GM12878 (cell line): ENCODE measurements around the gene CDH4. TPM values are rescaled to one million over a fixed set of nuclear protein-coding genes. Genes with fewer than 3 reads are reported as not detected.

Source experiments
- ATAC-seq: fragments of 200-7000 bp; cut with Tn5 transposase; 3 replicates; pipeline ENCODE4 v1.9.1; 2020; ENCODE audit warnings: mild to moderate bottlenecking, moderate library complexity
- BruUV-seq: library from RNA; stranded (reverse); fragments of 400-500 nt; replicated peaks from 2 replicates; lab custom pipeline; 2021; lab: Mats Ljungman, UMichigan
- CTCF ChIA-PET: fragments of 300-600 bp; sonication (Branson Sonifier 250); formaldehyde crosslinking; extraction: SDS; loops from one replicate; lab custom pipeline; 2021; ENCODE audit warnings: inconsistent platforms; lab: Yijun Ruan, JAX
- POLR2A ChIA-PET: fragments of 350-600 bp; formaldehyde crosslinking; extraction: SDS; loops from one replicate; lab custom pipeline; 2021; ENCODE audit warnings: inconsistent platforms; lab: Charles Lee
- RAD21 ChIA-PET: fragments of 300-600 bp; sonication (Branson Sonifier 250); formaldehyde crosslinking; loops from one replicate; lab custom pipeline; 2023; ENCODE audit warnings: antibody characterized with exemption; ENCODE audit not compliant: unreplicated experiment; lab: Charles Lee
- SMC1A ChIA-PET: fragments of 300-600 bp; sonication (Branson Sonifier 250); formaldehyde crosslinking; loops from one replicate; lab custom pipeline; 2023; ENCODE audit not compliant: unreplicated experiment, uncharacterized antibody; lab: Charles Lee
- DNase-seq: peaks from one replicate; pipeline ENCODE4 v3.0.0-alpha.2; 2011; ENCODE audit warnings: low read depth, low spot score
- FAIRE-seq: peaks from 3 replicates; lab custom pipeline; 2011; peaks lifted over from hg19 to GRCh38; lab: Jason Lieb, UNC
- H2AFZ ChIP-seq: 2 replicates; pipeline ENCODE4 v1.6.0; 2011; ENCODE audit warnings: low read depth, low read length, control low read depth; ENCODE audit not compliant: control insufficient read depth
- H3K27ac ChIP-seq: 2 replicates; pipeline ENCODE4 v1.5.1; 2011; ENCODE audit warnings: control low read depth; ENCODE audit not compliant: control insufficient read depth, insufficient read depth
- H3K27me3 ChIP-seq, 2 experiments: replicated peaks in 1 of 2; 2 replicates each; pipeline versions ENCODE4 v1.6.0 to v1.6.1; 2011; ENCODE audit warnings: low read length in 1 of 2; ENCODE audit not compliant: control insufficient read depth in 2 of 2, insufficient read depth in 2 of 2
- H3K36me3 ChIP-seq, 2 experiments: 2 replicates each; pipeline ENCODE4 v1.5.1; 2011; ENCODE audit warnings: low read length in 1 of 2; ENCODE audit not compliant: control insufficient read depth in 2 of 2, insufficient read depth in 2 of 2
- H3K4me1 ChIP-seq: 2 replicates; pipeline ENCODE4 v1.6.1; 2011; ENCODE audit warnings: mild to moderate bottlenecking, low read length, moderate library complexity, mixed read lengths; ENCODE audit not compliant: control insufficient read depth, insufficient read depth
- H3K4me2 ChIP-seq: 2 replicates; pipeline ENCODE4 v1.6.0; 2011; ENCODE audit warnings: control low read depth; ENCODE audit not compliant: control insufficient read depth, insufficient read depth
- H3K4me3 ChIP-seq: fragments of 200-600 bp; sonication (generic); 2 replicates; pipeline ENCODE4 v1.5.1; 2016
- H3K79me2 ChIP-seq: 2 replicates; pipeline ENCODE4 v1.6.0; 2011; ENCODE audit warnings: low read length; ENCODE audit not compliant: control insufficient read depth, insufficient read depth
- H3K9ac ChIP-seq: 2 replicates; pipeline ENCODE4 v1.8.0; 2011; ENCODE audit warnings: low read length, control low read depth, mixed read lengths; ENCODE audit not compliant: control insufficient read depth, insufficient read depth
- H3K9me3 ChIP-seq: replicated peaks from 3 replicates; pipeline ENCODE4 v1.5.1; 2011; ENCODE audit warnings: mild to moderate bottlenecking, low read length; ENCODE audit not compliant: control insufficient read depth, insufficient read depth
- H4K20me1 ChIP-seq: 2 replicates; pipeline ENCODE4 v1.6.0; 2011; ENCODE audit not compliant: control insufficient read depth, insufficient read depth
- BCL3 ChIP-seq: IDR thresholded peaks from 2 replicates; pipeline ENCODE4 v1.6.1; 2011; ENCODE audit warnings: borderline replicate concordance, low read depth, mild to moderate bottlenecking, moderate library complexity, low read length; ENCODE audit not compliant: insufficient read depth, poor library complexity, severe bottlenecking
- CBFB ChIP-seq: IDR thresholded peaks from 2 replicates; pipeline ENCODE4 v1.6.1; 2016; ENCODE audit warnings: antibody characterized with exemption, low read depth
- DPF2 ChIP-seq: fragments of 450-650 bp; IDR thresholded peaks from 2 replicates; pipeline ENCODE4 v1.6.1; 2017; ENCODE audit warnings: mild to moderate bottlenecking
- E2F4 ChIP-seq: IDR thresholded peaks from 2 replicates; pipeline ENCODE4 v1.6.1; 2012; ENCODE audit warnings: low read depth, low read length, improper control_type of control experiment
- LARP7 ChIP-seq: fragments of 450-650 bp; IDR thresholded peaks from 2 replicates; pipeline ENCODE4 v1.6.1; 2017; ENCODE audit warnings: mild to moderate bottlenecking
- MTA2 ChIP-seq: fragments of 450-650 bp; IDR thresholded peaks from 2 replicates; pipeline ENCODE4 v1.6.1; 2016; ENCODE audit warnings: low read depth, mild to moderate bottlenecking, moderate library complexity
- MTA3 ChIP-seq: IDR thresholded peaks from 2 replicates; pipeline ENCODE4 v1.6.1; 2012; ENCODE audit warnings: low read length, inconsistent platforms, borderline replicate concordance
- RELB ChIP-seq: fragments of 450-650 bp; IDR thresholded peaks from 2 replicates; pipeline ENCODE4 v1.6.1; 2017; ENCODE audit warnings: low read depth, mild to moderate bottlenecking, moderate library complexity
- RUNX3 ChIP-seq: IDR thresholded peaks from 2 replicates; pipeline ENCODE4 v1.6.1; 2012; ENCODE audit warnings: low read length, inconsistent platforms
- SKIL ChIP-seq: fragments of 450-650 bp; IDR thresholded peaks from 2 replicates; pipeline ENCODE4 v1.6.1; 2017; ENCODE audit warnings: mild to moderate bottlenecking, low read depth, inconsistent platforms; ENCODE audit not compliant: poor library complexity, severe bottlenecking
- SPI1 ChIP-seq: IDR thresholded peaks from 2 replicates; pipeline ENCODE4 v1.6.1; 2011; ENCODE audit warnings: low read depth, mild to moderate bottlenecking, low read length, moderate library complexity, borderline replicate concordance; ENCODE audit not compliant: insufficient read depth
- STAT3 ChIP-seq: IDR thresholded peaks from 2 replicates; pipeline ENCODE4 v1.6.1; 2011; ENCODE audit warnings: low read depth, low read length, improper control_type of control experiment
- SUPT20H ChIP-seq: IDR thresholded peaks from 2 replicates; pipeline ENCODE4 v1.6.1; 2011; ENCODE audit warnings: low read depth, mild to moderate bottlenecking, low read length, moderate library complexity, borderline replicate concordance; ENCODE audit not compliant: control insufficient read depth
- TBL1XR1 ChIP-seq: IDR thresholded peaks from 2 replicates; pipeline ENCODE4 v1.6.1; 2012; ENCODE audit warnings: low read depth, low read length, improper control_type of control experiment
- TCF3 ChIP-seq: IDR thresholded peaks from 2 replicates; pipeline ENCODE4 v1.6.1; 2012; ENCODE audit warnings: low read depth, mild to moderate bottlenecking, low read length, borderline replicate concordance; ENCODE audit not compliant: insufficient read depth
- WGBS: methylation state at CpG from one replicate; pipeline ENCODE4 v1.1.6; 2016; ENCODE audit warnings: low lambda C conversion rate; ENCODE audit not compliant: insufficient replicate concordance, insufficient coverage; ENCODE audit errors: missing lambda C conversion rate; 5-methylcytosine and 5-hydroxymethylcytosine counted together
- in situ Hi-C: fragments of 300-500 bp; cut with MboI; formaldehyde crosslinking; loops from 9 replicates; pipeline ENCODE4 v1.14.3; 2018; ENCODE audit warnings: mixed read lengths
- intact Hi-C: fragments of 100-400 bp; cut with micrococcal nuclease; formaldehyde crosslinking; loops from one replicate; pipeline ENCODE4 v1.14.2; 2022; ENCODE audit not compliant: unreplicated experiment
- polyA plus RNA-seq, 11 experiments: library from polyadenylated mRNA; depleted of rRNA in 4 of 11; unstranded in 6 of 11; stranded (reverse) in 5 of 11; fragments of >200 nt; fragmentation: Nextera tagmentation in 4 of 11; fragmentation: Illumina TruSeq in 1 of 11; extraction: Ambion mirVana in 4 of 11; extraction: Trizol in 1 of 11; gene quantifications; 1 replicate in 1 of 11; 2 replicates in 10 of 11; pipeline versions ENCODE4 v1.2.1 to v1.2.3, GENCODE V29; 2011 to 2016; ENCODE audit warnings: inconsistent platforms in 2 of 11, missing spikeins in 2 of 11, low read depth in 1 of 11
- total RNA-seq, 4 experiments: library from RNA; depleted of rRNA in 3 of 4; stranded (reverse); fragments of >200 nt in 3 of 4; fragmentation: Illumina TruSeq in 1 of 4; extraction: Trizol in 1 of 4; gene quantifications; 2 replicates each; pipeline versions ENCODE4 v1.2.1 to v1.2.3, GENCODE V29; 2013 to 2021
- TF ChIP-seq, protein P1 (sequence below): fragments of 450-650 bp; IDR thresholded peaks from 2 replicates; pipeline ENCODE4 v1.6.1; 2017; ENCODE audit warnings: borderline replicate concordance

Gene CDH4
- total and polyA plus RNA-seq, 10 of the 15 experiments (the other 5 are each of a cell fraction or from before 2014, with no cell fraction given) = not detected

GRCh38 chr20:61391812-61392520, 139.9 kb downstream of the CDH4 start:
- H3K9me3 ChIP-seq = no peaks in the 10 kb centered on the region; the same call in 2 of the 3 replicates
- WGBS = 44% methylated on average over 28 of the region's 28 CpGs
- TF ChIP-seq SKIL = no peak
- no peak for TF ChIP-seq TBL1XR1
- TF ChIP-seq CBFB = no peak
- TF ChIP-seq MTA2 = no peak
- TF ChIP-seq E2F4 = no peak
- no peak for TF ChIP-seq RUNX3
- TF ChIP-seq MTA3 = no peak
- TF ChIP-seq LARP7 = no peak
- TF ChIP-seq RELB = no peak
- TF ChIP-seq, protein P1, sequence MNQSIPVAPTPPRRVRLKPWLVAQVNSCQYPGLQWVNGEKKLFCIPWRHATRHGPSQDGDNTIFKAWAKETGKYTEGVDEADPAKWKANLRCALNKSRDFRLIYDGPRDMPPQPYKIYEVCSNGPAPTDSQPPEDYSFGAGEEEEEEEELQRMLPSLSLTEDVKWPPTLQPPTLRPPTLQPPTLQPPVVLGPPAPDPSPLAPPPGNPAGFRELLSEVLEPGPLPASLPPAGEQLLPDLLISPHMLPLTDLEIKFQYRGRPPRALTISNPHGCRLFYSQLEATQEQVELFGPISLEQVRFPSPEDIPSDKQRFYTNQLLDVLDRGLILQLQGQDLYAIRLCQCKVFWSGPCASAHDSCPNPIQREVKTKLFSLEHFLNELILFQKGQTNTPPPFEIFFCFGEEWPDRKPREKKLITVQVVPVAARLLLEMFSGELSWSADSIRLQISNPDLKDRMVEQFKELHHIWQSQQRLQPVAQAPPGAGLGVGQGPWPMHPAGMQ = no peak
- no peak for TF ChIP-seq SPI1
- TF ChIP-seq SUPT20H = no peak
- no peak for TF ChIP-seq BCL3
- TF ChIP-seq STAT3 = no peak
- no peak for TF ChIP-seq TCF3
- no peak for TF ChIP-seq DPF2

More at GRCh38 chr20:61391812-61392520, 139.9 kb downstream of the CDH4 start:
- ATAC-seq = no peak
- ChIA-PET RAD21 (no interaction called here), CTCF (no interaction called here), SMC1A (no interaction called here), POLR2A (no interaction called here)
- Histone ChIP-seq H4K20me1 (no peaks in the 10 kb centered on the region), H3K27ac (no peak overlapping the region), H3K4me2 (no peak overlapping the region), H3K9ac (no peak overlapping the region), H3K36me3 (no peaks in the 10 kb centered on the region), H3K4me1 (no peaks in the 10 kb centered on the region), H3K79me2 (no peaks in the 10 kb centered on the region), H2AFZ (no peak overlapping the region), H3K27me3 (no peaks in the 10 kb centered on the region), H3K4me3 (no peak overlapping the region)
- intact Hi-C loops (no loop called here), in situ Hi-C loops (no loop called here)
- no peak for FAIRE-seq
- BruUV-seq = no TSS peak
- no peak for DNase-seq
